Ammon's horn (tissue), 1 donor: ENCODE results near the gene CMIP.

Experiments used
- DNase-seq: peaks from one replicate; pipeline ENCODE4 v3.0.0-alpha.2; 2016; ENCODE audit warnings: low spot score

The CMIP gene

GRCh38 chr16:81639931-81640680, 195.5 kb downstream of the CMIP start:
- no peak for DNase-seq

GRCh38 chr16:81640681-81641070, 196.1 kb downstream of the CMIP start:
- no peak for DNase-seq

GRCh38 chr16:81641395-81642106, 196.9 kb downstream of the CMIP start:
- no peak for DNase-seq

DNA sequence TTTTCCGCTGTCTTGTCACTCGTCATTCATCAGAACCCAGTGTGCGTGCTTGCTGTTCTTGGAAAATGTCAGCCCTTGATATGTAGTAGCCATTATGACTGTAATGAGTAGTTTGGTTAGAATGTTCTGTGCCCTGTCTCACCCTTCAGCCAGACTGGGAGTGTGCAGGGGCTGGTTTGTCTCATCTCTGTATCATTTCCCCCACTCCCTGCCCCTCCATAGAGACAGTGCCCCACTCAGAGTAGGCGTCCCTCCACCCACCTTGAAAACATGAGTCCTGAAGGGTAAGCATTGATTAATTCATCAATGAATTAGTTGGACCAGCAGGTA, 197.5 kb downstream of the CMIP start:
- no peak for DNase-seq

DNA sequence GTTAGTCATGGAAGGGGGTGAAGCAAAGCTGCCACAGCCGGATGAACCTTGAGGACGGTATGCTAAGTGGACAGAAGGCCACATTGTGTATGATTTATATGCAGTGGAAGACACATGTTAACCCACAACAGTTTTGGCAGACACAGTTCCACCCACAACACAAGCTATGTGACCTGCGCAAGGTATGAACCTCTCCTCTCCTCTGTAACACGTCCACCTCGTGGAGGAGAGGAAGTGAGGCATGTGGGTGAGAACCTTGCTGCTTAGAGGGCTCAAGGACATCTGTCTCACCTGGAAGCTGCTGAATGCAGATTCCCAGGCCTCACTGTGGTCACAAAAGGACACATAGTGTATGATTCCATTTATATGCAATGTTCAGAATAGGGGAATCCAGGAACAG, 198.3 kb downstream of the CMIP start:
- no peak for DNase-seq

- peak; percentile 83 for DNase-seq
Measured at GRCh38 chr16:81645266-81645694, 200.7 kb downstream of the CMIP start.

DNA sequence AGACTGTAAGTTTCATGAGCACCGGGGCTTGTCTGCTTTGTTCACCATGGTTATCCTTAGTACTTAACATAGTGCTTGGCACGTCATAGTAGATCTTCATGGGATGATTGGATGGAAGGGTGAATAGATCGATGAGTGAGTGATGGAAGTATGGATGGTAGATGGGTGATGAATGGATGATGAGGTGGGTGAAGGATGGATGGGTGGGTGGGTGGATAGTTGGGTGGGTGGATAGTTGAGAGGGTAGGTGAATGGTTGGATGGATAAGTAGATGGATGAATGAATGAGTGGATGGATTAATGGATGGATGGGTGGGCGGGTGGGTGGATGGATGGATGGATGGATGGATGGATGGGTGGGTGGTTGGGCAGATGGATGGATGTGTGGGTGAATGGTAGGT, 201.3 kb downstream of the CMIP start:
- DNase-seq = no peak

DNA sequence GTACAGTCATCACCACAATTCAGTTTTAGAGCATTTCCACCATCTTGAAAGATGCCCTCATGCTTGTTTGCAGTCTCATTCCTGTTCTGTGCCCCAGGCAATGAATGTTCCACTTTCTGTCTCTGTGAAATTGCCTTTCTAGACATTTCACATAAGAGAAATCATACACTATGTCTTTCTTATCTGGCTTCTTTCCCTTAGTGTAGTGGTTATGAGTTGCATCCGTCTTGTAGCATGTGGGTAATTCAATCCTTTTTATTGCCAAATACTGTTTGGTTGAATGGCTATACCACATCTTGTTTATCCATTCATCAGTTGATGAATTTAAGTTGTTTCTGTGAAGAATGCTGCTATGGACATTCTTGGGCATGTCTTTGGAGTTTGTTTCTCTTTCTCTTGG, 202.0 kb downstream of the CMIP start:
- no peak for DNase-seq

DNA sequence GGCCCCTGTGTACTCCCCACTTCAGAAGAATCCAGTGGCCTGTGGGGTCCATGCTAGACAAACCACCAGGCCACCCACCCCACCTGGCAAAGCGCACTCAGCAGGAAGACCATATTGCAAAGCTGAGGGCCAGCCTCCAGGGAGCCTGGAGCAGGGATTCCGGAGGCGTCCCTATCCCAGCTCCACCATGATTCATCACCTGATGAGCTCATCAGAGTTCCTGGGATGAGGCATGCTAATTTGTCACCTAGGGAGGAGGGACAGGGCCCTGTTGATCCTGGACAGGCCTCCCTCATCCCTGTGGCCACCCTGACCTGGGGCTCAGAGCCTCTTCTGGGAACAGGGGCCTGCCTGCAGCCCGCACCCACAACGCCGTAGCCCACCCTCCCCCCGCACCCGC, 202.9 kb downstream of the CMIP start:
- peak; percentile 28 for DNase-seq

DNA sequence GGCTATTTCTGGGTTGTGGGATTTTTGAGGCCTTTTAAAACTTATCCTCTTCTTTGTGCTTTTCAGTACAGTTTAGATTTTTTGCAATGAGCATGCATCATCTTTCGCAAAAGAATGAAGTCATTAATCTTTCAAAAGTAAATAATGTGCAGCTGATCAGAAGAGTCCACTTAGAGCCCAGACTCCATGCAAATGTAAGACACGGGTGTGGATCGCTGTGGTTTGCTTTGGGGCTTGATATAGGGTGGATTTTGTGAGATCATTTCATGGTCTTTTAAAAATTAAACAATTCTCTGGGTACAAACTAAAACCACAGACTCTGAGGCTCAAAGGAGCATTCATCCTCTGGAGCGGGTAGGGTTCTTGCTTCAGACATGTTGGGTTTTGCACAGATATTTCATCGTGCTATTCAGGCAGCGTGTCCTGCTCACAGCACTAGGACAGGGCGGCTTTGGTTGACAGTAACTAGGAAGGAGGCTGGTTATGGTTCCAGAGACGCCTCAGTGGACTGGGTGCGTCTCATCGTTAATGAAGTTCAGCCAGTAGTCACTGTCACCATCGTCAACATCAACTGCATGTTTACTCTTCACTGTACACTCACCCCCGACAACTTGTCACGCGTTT, 205.1 kb downstream of the CMIP start:
- DNase-seq = no peak

GRCh38 chr16:81650281-81650680, 205.7 kb downstream of the CMIP start:
- no peak for DNase-seq

GRCh38 chr16:81650982-81651562, 206.5 kb downstream of the CMIP start:
- DNase-seq = no peak

- no peak for DNase-seq
Measured at GRCh38 chr16:81651758-81652718, 207.4 kb downstream of the CMIP start.

DNA sequence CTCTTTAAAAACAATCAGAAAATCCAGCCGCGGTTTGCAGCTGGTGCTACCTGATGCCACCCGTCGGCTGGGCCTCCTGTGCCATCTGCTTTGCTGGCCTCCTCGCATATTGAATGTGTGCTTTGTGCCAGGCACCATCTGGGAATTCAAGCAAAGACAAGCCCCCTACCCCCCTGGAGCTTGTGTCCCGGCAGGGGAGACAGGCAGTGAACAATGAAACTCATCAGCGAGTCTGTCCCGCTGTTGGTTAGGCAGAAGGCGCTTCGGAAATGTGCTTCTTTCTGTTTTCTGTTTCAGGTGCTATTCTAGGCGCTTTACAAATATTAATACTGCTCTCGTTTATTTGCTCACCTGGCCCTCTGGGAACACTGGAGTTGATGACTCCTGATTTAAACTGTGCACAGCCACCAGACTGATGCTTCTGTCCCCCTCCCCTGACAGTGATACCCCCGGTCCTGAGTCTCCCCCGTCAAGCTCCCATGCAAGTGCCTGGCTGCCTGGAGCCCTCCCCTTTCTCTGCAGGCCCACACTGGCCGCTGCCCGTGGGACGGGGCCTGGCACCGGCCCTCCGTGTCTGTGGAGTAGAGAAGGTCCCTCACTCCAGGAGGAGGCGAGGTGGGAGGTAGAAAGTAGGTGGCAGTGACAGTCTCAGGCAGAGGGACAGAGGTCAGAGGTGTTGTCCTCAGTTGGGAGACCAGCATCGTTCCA, 208.3 kb downstream of the CMIP start:
- DNase-seq = no peak

GRCh38 chr16:81654346-81654745, 209.7 kb downstream of the CMIP start:
- DNase-seq = no peak

DNA sequence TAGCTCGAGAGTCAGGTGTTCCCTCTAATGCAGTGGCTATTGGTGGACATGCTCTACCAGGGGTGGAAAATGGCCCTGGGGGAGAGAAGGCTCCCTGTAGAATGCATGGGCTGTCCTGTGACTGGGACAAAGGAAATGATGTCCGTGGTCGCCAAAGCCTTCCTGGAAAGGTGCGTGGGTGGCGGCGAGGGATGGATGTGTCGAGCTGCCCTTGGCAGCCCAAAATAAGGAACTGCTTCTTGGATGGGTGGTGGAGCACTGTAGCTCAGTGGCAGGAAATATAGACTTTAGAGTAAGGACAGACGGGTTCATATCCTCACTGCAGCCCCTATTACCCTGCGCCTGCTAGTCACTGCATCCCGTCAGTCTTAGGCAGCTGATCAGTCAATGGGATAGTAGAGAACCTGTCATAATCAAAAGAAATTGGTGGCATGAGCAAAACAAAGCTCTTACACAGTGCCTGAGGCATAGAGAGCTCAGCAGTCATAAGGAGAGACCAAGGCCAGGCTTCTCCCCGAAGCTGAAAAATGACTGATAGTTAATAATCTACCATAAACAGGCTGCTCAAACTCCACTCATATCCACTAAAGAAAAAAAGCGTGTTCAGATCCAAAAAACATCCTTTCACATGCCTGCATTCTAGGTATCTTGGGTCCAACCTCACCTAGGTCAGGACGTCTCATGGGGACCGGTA, 211.0 kb downstream of the CMIP start:
- no peak for DNase-seq

GRCh38 chr16:81657224-81657623, 212.6 kb downstream of the CMIP start:
- DNase-seq = no peak

GRCh38 chr16:81657781-81658180, 213.2 kb downstream of the CMIP start:
- no peak for DNase-seq

DNA sequence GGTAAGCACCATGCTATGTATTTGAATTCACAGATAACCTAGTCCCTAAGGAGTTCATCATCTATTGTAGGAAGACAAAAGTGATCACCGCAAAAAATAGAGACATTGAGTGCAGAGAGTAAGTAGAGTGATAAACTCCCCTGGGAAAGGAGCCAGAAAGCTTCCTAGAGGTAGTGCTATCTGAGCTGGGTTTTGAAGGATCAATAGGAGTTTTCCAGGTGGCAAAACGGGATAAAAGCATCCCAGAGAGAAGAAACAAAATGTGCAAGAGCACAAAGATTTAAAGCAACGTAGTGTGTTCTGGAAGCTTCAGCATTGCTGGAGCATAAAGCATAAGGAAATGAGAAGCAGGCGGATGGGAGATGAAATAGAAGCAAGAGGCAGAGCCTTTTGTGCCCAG, 213.8 kb downstream of the CMIP start:
- DNase-seq = no peak

DNA sequence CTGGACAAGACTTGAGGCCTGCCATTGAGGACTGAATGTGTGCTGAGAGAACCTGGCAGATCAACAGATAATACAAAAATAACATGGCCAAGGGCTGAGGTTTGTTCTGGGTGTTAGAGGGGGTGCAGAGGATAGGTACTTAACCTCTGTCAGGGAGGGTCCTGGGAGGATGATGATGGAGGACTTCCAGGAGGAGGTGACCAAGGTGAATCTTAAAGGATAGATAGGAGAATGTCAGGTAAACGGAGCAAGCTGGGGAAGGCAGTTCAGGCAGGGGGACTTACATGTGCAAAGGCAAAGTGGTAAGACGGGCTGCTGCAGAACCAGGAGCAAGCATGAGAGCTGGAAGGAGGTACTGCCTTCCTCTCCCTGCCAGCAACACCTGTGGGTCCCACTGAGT, 214.6 kb downstream of the CMIP start:
- no peak for DNase-seq

DNA sequence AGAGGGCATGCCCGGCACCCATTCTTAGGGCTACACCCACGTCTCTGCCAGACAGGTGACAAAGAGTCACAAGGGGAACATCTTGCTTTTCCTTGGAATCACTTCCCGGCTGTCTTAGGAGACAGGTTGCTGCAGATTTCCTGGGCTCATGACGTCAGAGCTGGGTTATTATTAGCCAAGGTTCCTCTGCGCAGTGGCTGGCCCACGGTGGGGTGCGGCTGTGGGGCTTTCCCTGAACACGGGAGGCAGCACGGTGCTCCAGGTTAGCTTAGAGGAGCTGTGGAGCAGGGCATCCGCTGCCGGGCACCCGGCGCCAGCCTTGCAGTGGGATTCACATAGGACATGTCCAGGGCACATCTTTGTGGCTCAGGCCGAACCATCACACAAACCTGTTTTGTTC, 216.5 kb downstream of the CMIP start:
- DNase-seq = no peak
